Measurements from ENCODE around the gene CHD5.

CHD5 gene

DNA sequence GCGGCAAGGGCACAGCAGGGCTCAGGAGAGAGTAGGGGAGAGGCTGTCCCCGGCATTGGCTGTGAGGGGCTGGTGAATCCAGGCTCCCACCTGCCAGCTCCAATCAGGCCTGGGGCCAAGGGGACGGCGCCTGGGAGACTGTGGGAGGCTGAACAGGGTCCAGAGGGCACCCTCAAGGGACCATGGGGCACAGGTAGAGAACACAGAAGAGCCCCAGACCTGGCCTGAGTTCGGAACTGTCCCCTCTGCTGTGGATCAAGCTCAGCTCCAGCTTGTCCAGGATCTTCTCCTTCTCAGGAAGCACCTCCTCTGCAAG lies 67.5 kb downstream of the CHD5 start:
- WGBS (ENCODE audit: extremely low coverage, insufficient coverage, insufficient read length), result no CpG with 5 or more reads among the region's 5 CpGs

DNA sequence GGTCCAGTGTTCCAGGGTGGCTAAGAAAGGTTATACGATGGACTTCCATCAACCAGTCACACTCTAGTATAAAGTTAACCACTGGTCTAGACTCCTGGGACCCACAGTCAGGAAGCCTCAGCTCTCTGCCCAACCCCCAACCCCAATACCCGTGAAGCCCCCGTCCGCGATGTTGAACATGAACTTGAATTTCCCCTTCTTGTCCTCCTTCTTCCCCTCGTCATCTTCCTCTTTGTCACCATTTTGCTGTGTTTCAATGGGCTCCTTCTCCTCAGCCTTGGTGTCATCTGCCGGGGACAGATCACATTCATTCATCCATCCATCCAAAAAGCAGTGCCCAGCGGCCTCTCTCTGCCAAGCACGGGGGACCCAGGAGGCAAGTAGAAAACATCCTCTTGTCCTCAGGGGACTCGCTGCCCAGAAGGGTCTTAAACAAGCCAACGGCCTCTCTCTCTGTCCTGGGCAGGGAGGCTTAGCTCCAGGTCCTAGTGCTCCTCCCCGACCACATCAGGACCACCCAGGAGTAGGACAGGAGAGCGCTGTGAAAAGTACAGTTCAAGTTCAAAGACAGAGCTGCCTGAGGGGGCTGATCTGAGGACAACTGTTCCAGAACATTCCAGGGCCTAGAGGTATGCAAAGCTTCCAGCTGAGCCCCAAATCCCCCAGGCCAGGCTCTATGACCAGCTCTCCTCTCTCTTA lies 68.0 kb downstream of the CHD5 start:
- no peak overlapping the region for H3K4ac ChIP-seq (ENCODE audit: low read depth, low read length)
- H3K14ac ChIP-seq (ENCODE audit: low read length), result no peak overlapping the region
- no peaks in the 10 kb centered on the region for H3K79me1 ChIP-seq (ENCODE audit: low read length)
- H2AK5ac ChIP-seq (ENCODE audit: low read length), result no peak overlapping the region
- no peaks in the 10 kb centered on the region for H3K4me1 ChIP-seq (ENCODE audit: control insufficient read depth in 1 of 2, insufficient read depth in 2 of 2, low read length in 2 of 2)
- no peaks in the 10 kb centered on the region for H3K36me3 ChIP-seq (ENCODE audit: control insufficient read depth in 1 of 2, insufficient read depth in 2 of 2, low read length in 2 of 2)
- H2BK120ac ChIP-seq (ENCODE audit: insufficient read depth, low read length, poor library complexity), result no peak overlapping the region
- no peak overlapping the region for H4K91ac ChIP-seq (ENCODE audit: low read depth, low read length)
- no peak overlapping the region for H4K8ac ChIP-seq (ENCODE audit: low read depth, low read length)
- no peak overlapping the region for H3K18ac ChIP-seq (ENCODE audit: low read length)
- no peak overlapping the region for H3K9ac ChIP-seq (ENCODE audit: low read length)
- peaks cover 5% of the 10 kb centered on the region for H3K9me3 ChIP-seq (ENCODE audit: insufficient read depth, low read depth, low read length)
- no peak overlapping the region for H2BK5ac ChIP-seq (ENCODE audit: low read depth, low read length, poor library complexity)
- WGBS (ENCODE audit: extremely low coverage, insufficient coverage, insufficient read length), result no CpG with 5 or more reads among the region's 13 CpGs
- H3K23ac ChIP-seq (ENCODE audit: low read length), result no peak overlapping the region
- no peak overlapping the region for H4K12ac ChIP-seq (ENCODE audit: low read depth, low read length)
- H3K4me2 ChIP-seq (ENCODE audit: low read length), result no peak overlapping the region
- H3K27ac ChIP-seq (ENCODE audit: low read depth, low read length), result no peak overlapping the region
- no peak overlapping the region for H2BK12ac ChIP-seq (ENCODE audit: low read length)
- H3K4me3 ChIP-seq (ENCODE audit: low read depth, low read length), result no peak overlapping the region
- no peaks in the 10 kb centered on the region for H3K27me3 ChIP-seq (ENCODE audit: insufficient read depth, low read length)
- H2AFZ ChIP-seq (ENCODE audit: insufficient read depth, low read length, poor library complexity), result no peak overlapping the region
- DNase-seq, result no peak
- H3K79me2 ChIP-seq (ENCODE audit: control insufficient read depth, insufficient read depth, low read length, poor library complexity), result no peaks in the 10 kb centered on the region

More for the DNA sequence above, 67.5 kb downstream of the CHD5 start:
- Histone ChIP-seq H3K9ac (ENCODE audit: low read length) (no peak overlapping the region), H3K36me3 (ENCODE audit: control insufficient read depth in 1 of 2, insufficient read depth in 2 of 2, low read length in 2 of 2) (no peaks in the 10 kb centered on the region), H3K4me2 (ENCODE audit: low read length) (no peak overlapping the region), H3K9me3 (ENCODE audit: insufficient read depth, low read depth, low read length) (peaks cover 5% of the 10 kb centered on the region), H2AK5ac (ENCODE audit: low read length) (no peak overlapping the region), H3K18ac (ENCODE audit: low read length) (no peak overlapping the region), H3K23ac (ENCODE audit: low read length) (no peak overlapping the region), H4K12ac (ENCODE audit: low read depth, low read length) (no peak overlapping the region), H3K4ac (ENCODE audit: low read depth, low read length) (no peak overlapping the region), H2BK12ac (ENCODE audit: low read length) (no peak overlapping the region), H2BK120ac (ENCODE audit: insufficient read depth, low read length, poor library complexity) (no peak overlapping the region), H3K27me3 (ENCODE audit: insufficient read depth, low read length) (no peaks in the 10 kb centered on the region), H2AFZ (ENCODE audit: insufficient read depth, low read length, poor library complexity) (no peak overlapping the region), H2BK5ac (ENCODE audit: low read depth, low read length, poor library complexity) (no peak overlapping the region), H4K91ac (ENCODE audit: low read depth, low read length) (no peak overlapping the region), H4K8ac (ENCODE audit: low read depth, low read length) (no peak overlapping the region), H3K79me1 (ENCODE audit: low read length) (no peaks in the 10 kb centered on the region), H3K27ac (ENCODE audit: low read depth, low read length) (no peak overlapping the region), H3K4me3 (ENCODE audit: low read depth, low read length) (no peak overlapping the region), H3K4me1 (ENCODE audit: control insufficient read depth in 1 of 2, insufficient read depth in 2 of 2, low read length in 2 of 2) (no peaks in the 10 kb centered on the region), H3K79me2 (ENCODE audit: control insufficient read depth, insufficient read depth, low read length, poor library complexity) (no peaks in the 10 kb centered on the region), H3K14ac (ENCODE audit: low read length) (no peak overlapping the region)
- no peak for DNase-seq

DNA sequence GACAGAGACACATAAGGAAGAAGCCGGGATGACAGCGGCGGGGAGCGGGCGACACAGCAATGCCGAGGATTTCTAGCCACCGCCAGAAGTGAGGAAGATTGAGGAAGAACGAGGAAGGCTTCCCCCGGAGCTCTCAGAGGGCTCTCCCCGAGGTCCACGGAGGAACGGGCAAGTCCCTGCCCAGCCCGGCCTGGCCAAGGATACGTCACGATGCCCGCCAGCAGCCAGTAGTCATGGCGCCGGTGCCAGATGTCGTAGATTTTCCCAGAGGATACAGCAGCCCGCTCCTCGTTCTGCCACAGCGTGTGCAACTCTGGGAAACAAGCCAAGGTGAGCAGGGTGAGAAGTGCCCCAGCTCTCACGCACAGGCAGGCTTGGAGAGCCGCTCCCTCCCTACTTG lies 68.5 kb downstream of the CHD5 start:
- H3K4me3 ChIP-seq (ENCODE audit: low read depth, low read length), result no peak overlapping the region
- no peaks in the 10 kb centered on the region for H3K79me2 ChIP-seq (ENCODE audit: control insufficient read depth, insufficient read depth, low read length, poor library complexity)
- WGBS (ENCODE audit: extremely low coverage, insufficient coverage, insufficient read length), result no CpG with 5 or more reads among the region's 24 CpGs
- H2AFZ ChIP-seq (ENCODE audit: insufficient read depth, low read length, poor library complexity), result no peak overlapping the region
- H2BK120ac ChIP-seq (ENCODE audit: insufficient read depth, low read length, poor library complexity), result no peak overlapping the region
- no peak overlapping the region for H4K91ac ChIP-seq (ENCODE audit: low read depth, low read length)
- H3K4ac ChIP-seq (ENCODE audit: low read depth, low read length), result no peak overlapping the region
- H3K14ac ChIP-seq (ENCODE audit: low read length), result no peak overlapping the region
- no peaks in the 10 kb centered on the region for H3K4me1 ChIP-seq (ENCODE audit: control insufficient read depth in 1 of 2, insufficient read depth in 2 of 2, low read length in 2 of 2)
- peaks cover 6% of the 10 kb centered on the region for H3K9me3 ChIP-seq (ENCODE audit: insufficient read depth, low read depth, low read length)
- no peaks in the 10 kb centered on the region for H3K79me1 ChIP-seq (ENCODE audit: low read length)
- H2BK12ac ChIP-seq (ENCODE audit: low read length), result no peak overlapping the region
- H4K8ac ChIP-seq (ENCODE audit: low read depth, low read length), result no peak overlapping the region
- DNase-seq, result no peak
- no peaks in the 10 kb centered on the region for H3K36me3 ChIP-seq (ENCODE audit: control insufficient read depth in 1 of 2, insufficient read depth in 2 of 2, low read length in 2 of 2)
- H2AK5ac ChIP-seq (ENCODE audit: low read length), result no peak overlapping the region
- no peaks in the 10 kb centered on the region for H3K27me3 ChIP-seq (ENCODE audit: insufficient read depth, low read length)
- H3K18ac ChIP-seq (ENCODE audit: low read length), result no peak overlapping the region
- no peak overlapping the region for H3K27ac ChIP-seq (ENCODE audit: low read depth, low read length)
- no peak overlapping the region for H2BK5ac ChIP-seq (ENCODE audit: low read depth, low read length, poor library complexity)
- no peak overlapping the region for H3K23ac ChIP-seq (ENCODE audit: low read length)
- H3K4me2 ChIP-seq (ENCODE audit: low read length), result no peak overlapping the region
- no peak overlapping the region for H4K12ac ChIP-seq (ENCODE audit: low read depth, low read length)
- no peak overlapping the region for H3K9ac ChIP-seq (ENCODE audit: low read length)

DNA sequence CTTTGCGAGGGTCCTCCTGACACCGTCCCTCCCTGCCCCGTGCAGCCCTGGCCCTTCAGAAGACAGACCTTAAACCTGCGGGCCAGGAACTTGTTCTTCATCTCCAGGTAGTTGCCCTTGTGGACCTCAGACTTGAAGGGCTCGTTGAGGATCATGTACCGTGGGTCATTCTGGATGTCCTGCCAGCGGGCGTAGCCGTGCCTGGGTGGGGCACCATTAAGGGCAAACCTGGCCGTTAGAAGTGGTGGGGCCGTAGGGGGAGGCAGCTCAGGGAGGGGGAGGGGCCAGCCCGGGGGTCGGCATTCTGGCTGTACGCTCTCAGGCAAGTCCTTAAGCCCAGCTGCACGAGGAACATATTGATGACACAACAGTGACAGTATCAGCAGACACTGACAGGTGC lies 69.8 kb downstream of the CHD5 start:
- Histone ChIP-seq H4K91ac (ENCODE audit: low read depth, low read length) (no peak overlapping the region), H4K8ac (ENCODE audit: low read depth, low read length) (no peak overlapping the region), H3K27ac (ENCODE audit: low read depth, low read length) (no peak overlapping the region), H3K14ac (ENCODE audit: low read length) (no peak overlapping the region), H2BK12ac (ENCODE audit: low read length) (no peak overlapping the region), H2BK5ac (ENCODE audit: low read depth, low read length, poor library complexity) (no peak overlapping the region), H3K79me1 (ENCODE audit: low read length) (no peaks in the 10 kb centered on the region), H3K4ac (ENCODE audit: low read depth, low read length) (no peak overlapping the region), H3K79me2 (ENCODE audit: control insufficient read depth, insufficient read depth, low read length, poor library complexity) (no peaks in the 10 kb centered on the region), H4K12ac (ENCODE audit: low read depth, low read length) (no peak overlapping the region), H3K36me3 (ENCODE audit: control insufficient read depth in 1 of 2, insufficient read depth in 2 of 2, low read length in 2 of 2) (no peaks in the 10 kb centered on the region), H2AFZ (ENCODE audit: insufficient read depth, low read length, poor library complexity) (no peak overlapping the region), H3K9me3 (ENCODE audit: insufficient read depth, low read depth, low read length) (peaks cover 5% of the 10 kb centered on the region), H3K18ac (ENCODE audit: low read length) (no peak overlapping the region), H3K4me3 (ENCODE audit: low read depth, low read length) (no peak overlapping the region), H3K27me3 (ENCODE audit: insufficient read depth, low read length) (no peaks in the 10 kb centered on the region), H2AK5ac (ENCODE audit: low read length) (no peak overlapping the region), H3K4me2 (ENCODE audit: low read length) (no peak overlapping the region), H3K23ac (ENCODE audit: low read length) (no peak overlapping the region), H2BK120ac (ENCODE audit: insufficient read depth, low read length, poor library complexity) (no peak overlapping the region), H3K9ac (ENCODE audit: low read length) (no peak overlapping the region), H3K4me1 (ENCODE audit: control insufficient read depth in 1 of 2, insufficient read depth in 2 of 2, low read length in 2 of 2) (no peaks in the 10 kb centered on the region)
- no CpG with 5 or more reads among the region's 15 CpGs for WGBS (ENCODE audit: extremely low coverage, insufficient coverage, insufficient read length)
- no peak for DNase-seq

All from trophoblast cell (in vitro differentiated cells and primary cell).